Activated CD4-positive, alpha-beta T cell treated with anti-CD3 and anti-CD28 coated beads for 36 hours (primary cell): Measurements from ENCODE around the gene PLXNA4. TPM values are rescaled to one million over a fixed set of nuclear protein-coding genes. Genes with fewer than 3 reads are reported as not detected.

Source experiments
- ATAC-seq: fragments of 200-7000 bp; cut with Tn5 transposase; one replicate; pipeline ENCODE4 v1.10.0; 2021; ENCODE audit warnings: mild to moderate bottlenecking, moderate library complexity
- CTCF ChIA-PET: fragments of 350-600 bp; sonication (Branson Sonifier 250); formaldehyde crosslinking; loops from one replicate; lab custom pipeline; 2021; ENCODE audit warnings: antibody characterized with exemption; lab: Charles Lee
- POLR2A ChIA-PET: fragments of 350-600 bp; sonication (Branson Sonifier 250); formaldehyde crosslinking; loops from one replicate; lab custom pipeline; 2021; ENCODE audit warnings: antibody characterized with exemption, inconsistent platforms; lab: Charles Lee
- DNase-seq: peaks from one replicate; pipeline ENCODE4 v3.0.0-alpha.2; 2020
- H3K27ac Mint-ChIP-seq: one replicate; pipeline ENCODE4 v1.8.0; 2021; ENCODE audit warnings: mixed read lengths
- H3K27me3 Mint-ChIP-seq: one replicate; pipeline ENCODE4 v1.8.0; 2021; ENCODE audit warnings: mixed read lengths
- H3K36me3 Mint-ChIP-seq: one replicate; pipeline ENCODE4 v1.8.0; 2021; ENCODE audit warnings: low read depth, mixed read lengths
- H3K4me1 Mint-ChIP-seq: one replicate; pipeline ENCODE4 v1.8.0; 2021; ENCODE audit warnings: mixed read lengths
- H3K4me3 Mint-ChIP-seq: one replicate; pipeline ENCODE4 v1.8.0; 2021; ENCODE audit warnings: mild to moderate bottlenecking, moderate library complexity, mixed read lengths
- H3K9me3 Mint-ChIP-seq: one replicate; pipeline ENCODE4 v1.8.0; 2021; ENCODE audit warnings: low read depth, mixed read lengths
- intact Hi-C, 2 experiments: fragments of 100-400 bp; cut with DNase I in 1 of 2; cut with micrococcal nuclease in 1 of 2; formaldehyde crosslinking; loops; one replicate each; pipeline versions ENCODE4 v1.14.2 to v1.15.1; 2022 to 2024; cut with DNase I, micrococcal nuclease
- total RNA-seq, 2 experiments: library from RNA; stranded (reverse); gene quantifications; one replicate each; pipeline ENCODE4 v1.2.3, GENCODE V29; 2021

The PLXNA4 gene
- total RNA-seq, 2 experiments from 2014 or later: 0.07 to 0.09 TPM

- Mint-ChIP-seq H3K4me3 (no peak overlapping the region), H3K27ac (no peak overlapping the region), H3K4me1 (peaks cover 3% of the 10 kb centered on the region), H3K9me3 (peaks cover 5% of the 10 kb centered on the region), H3K36me3 (peaks cover 1% of the 10 kb centered on the region), H3K27me3 (peaks cover 5% of the 10 kb centered on the region)
- no peak for DNase-seq
- POLR2A ChIA-PET: no interaction called here
- no peak for ATAC-seq
- intact Hi-C loops: no loop called here
- CTCF ChIA-PET: no interaction called here
Observed at GRCh38 chr7:132545756-132546155, 30.5 kb downstream of the PLXNA4 start.

- H3K27ac Mint-ChIP-seq: no peak overlapping the region
- intact Hi-C loops: no loop called here
- H3K4me1 Mint-ChIP-seq: peaks cover 3% of the 10 kb centered on the region
- ATAC-seq: no peak
- no peaks in the 10 kb centered on the region for H3K36me3 Mint-ChIP-seq
- H3K27me3 Mint-ChIP-seq: peaks cover 3% of the 10 kb centered on the region
- CTCF ChIA-PET: no interaction called here
- POLR2A ChIA-PET: no interaction called here
- H3K4me3 Mint-ChIP-seq: no peak overlapping the region
- peaks cover 3% of the 10 kb centered on the region for H3K9me3 Mint-ChIP-seq
- DNase-seq: no peak
Observed at GRCh38 chr7:132544999-132545398, 31.3 kb downstream of the PLXNA4 start.

GRCh38 chr7:132544025-132544424 is 32.2 kb downstream of the PLXNA4 start:
- no peak overlapping the region for H3K27ac Mint-ChIP-seq
- intact Hi-C loops: no loop called here
- H3K36me3 Mint-ChIP-seq: no peaks in the 10 kb centered on the region
- peaks cover 2% of the 10 kb centered on the region for H3K27me3 Mint-ChIP-seq
- H3K4me3 Mint-ChIP-seq: no peak overlapping the region
- POLR2A ChIA-PET: interaction anchor here (0.7 kb wide), 1 partner anchor 110 kb away, joined by 4 read pairs; no protein-coding TSS in a partner anchor
- peaks cover 3% of the 10 kb centered on the region for H3K4me1 Mint-ChIP-seq
- ATAC-seq: peak; percentile 14
- H3K9me3 Mint-ChIP-seq: peaks cover 3% of the 10 kb centered on the region
- CTCF ChIA-PET: interaction anchor here (1.0 to 1.3 kb wide), 2 partner anchors 29 to 39 kb away, joined by 3 read pairs; no protein-coding TSS in a partner anchor
- DNase-seq: no peak

GRCh38 chr7:132542895-132543294 is 33.4 kb downstream of the PLXNA4 start:
- ChIA-PET CTCF (interaction anchor here (0.8 to 1.3 kb wide), 3 partner anchors 15 to 40 kb away, joined by 3 read pairs; no protein-coding TSS in a partner anchor), POLR2A (no interaction called here)
- Mint-ChIP-seq H3K4me3 (no peak overlapping the region), H3K27ac (no peak overlapping the region), H3K9me3 (peaks cover 3% of the 10 kb centered on the region), H3K36me3 (no peaks in the 10 kb centered on the region), H3K4me1 (no peaks in the 10 kb centered on the region), H3K27me3 (peaks cover 2% of the 10 kb centered on the region)
- intact Hi-C loops: no loop called here
- DNase-seq (no peak), ATAC-seq (no peak)

- H3K27me3 Mint-ChIP-seq: peaks cover 2% of the 10 kb centered on the region
- ATAC-seq: peak; percentile 42
- peaks cover 3% of the 10 kb centered on the region for H3K9me3 Mint-ChIP-seq
- no peak overlapping the region for H3K4me3 Mint-ChIP-seq
- no peaks in the 10 kb centered on the region for H3K4me1 Mint-ChIP-seq
- ChIA-PET POLR2A (no interaction called here), CTCF (no interaction called here)
- no peak overlapping the region for H3K27ac Mint-ChIP-seq
- no peak for DNase-seq
- no peaks in the 10 kb centered on the region for H3K36me3 Mint-ChIP-seq
- intact Hi-C loops: no loop called here
Observed at GRCh38 chr7:132541656-132542055, 34.6 kb downstream of the PLXNA4 start.

GRCh38 chr7:132537456-132538145 is 38.7 kb downstream of the PLXNA4 start:
- Mint-ChIP-seq H3K4me3 (no peak overlapping the region), H3K4me1 (no peaks in the 10 kb centered on the region), H3K27ac (no peak overlapping the region), H3K36me3 (no peaks in the 10 kb centered on the region), H3K9me3 (no peaks in the 10 kb centered on the region), H3K27me3 (no peaks in the 10 kb centered on the region)
- ChIA-PET CTCF (interaction anchor here (0.6 kb wide), 2 partner anchors 22 to 526 kb away, joined by 3 read pairs; no protein-coding TSS in a partner anchor), POLR2A (no interaction called here)
- DNase-seq (no peak), ATAC-seq (no peak)
- intact Hi-C loops: no loop called here

- ATAC-seq: no peak
- no peaks in the 10 kb centered on the region for H3K9me3 Mint-ChIP-seq
- no peak overlapping the region for H3K27ac Mint-ChIP-seq
- H3K36me3 Mint-ChIP-seq: no peaks in the 10 kb centered on the region
- no peaks in the 10 kb centered on the region for H3K4me1 Mint-ChIP-seq
- DNase-seq: no peak
- H3K27me3 Mint-ChIP-seq: no peaks in the 10 kb centered on the region
- ChIA-PET POLR2A (no interaction called here), CTCF (interaction anchor here (0.6 kb wide), 3 partner anchors 23 to 670 kb away, joined by 3 read pairs; no protein-coding TSS in a partner anchor)
- intact Hi-C loops: no loop called here
- H3K4me3 Mint-ChIP-seq: no peak overlapping the region
Observed at GRCh38 chr7:132536654-132537395, 39.4 kb downstream of the PLXNA4 start.

- no peak overlapping the region for H3K4me3 Mint-ChIP-seq
- no peak overlapping the region for H3K27ac Mint-ChIP-seq
- POLR2A ChIA-PET: no interaction called here
- H3K9me3 Mint-ChIP-seq: no peaks in the 10 kb centered on the region
- no peaks in the 10 kb centered on the region for H3K27me3 Mint-ChIP-seq
- H3K36me3 Mint-ChIP-seq: no peaks in the 10 kb centered on the region
- H3K4me1 Mint-ChIP-seq: no peaks in the 10 kb centered on the region
- no peak for DNase-seq
- CTCF ChIA-PET: interaction anchor here (0.6 kb wide), 1 partner anchor 1343 kb away, joined by 3 read pairs; no protein-coding TSS in a partner anchor
- ATAC-seq: no peak
- intact Hi-C loops: no loop called here
Observed at GRCh38 chr7:132533916-132534315, 42.4 kb downstream of the PLXNA4 start.

- no peaks in the 10 kb centered on the region for H3K36me3 Mint-ChIP-seq
- H3K4me3 Mint-ChIP-seq: no peak overlapping the region
- intact Hi-C loops: no loop called here
- no peaks in the 10 kb centered on the region for H3K4me1 Mint-ChIP-seq
- DNase-seq (no peak), ATAC-seq (no peak)
- CTCF ChIA-PET: no interaction called here
- POLR2A ChIA-PET: no interaction called here
- H3K27me3 Mint-ChIP-seq: peaks cover 5% of the 10 kb centered on the region
- H3K27ac Mint-ChIP-seq: no peak overlapping the region
- H3K9me3 Mint-ChIP-seq: no peaks in the 10 kb centered on the region
Observed at GRCh38 chr7:132532281-132532680, 44.0 kb downstream of the PLXNA4 start.

GRCh38 chr7:132531562-132531961 is 44.7 kb downstream of the PLXNA4 start:
- no peak overlapping the region for H3K4me3 Mint-ChIP-seq
- no peak overlapping the region for H3K27ac Mint-ChIP-seq
- ChIA-PET CTCF (no interaction called here), POLR2A (no interaction called here)
- DNase-seq (no peak), ATAC-seq (no peak)
- intact Hi-C loops: no loop called here
- H3K27me3 Mint-ChIP-seq: peaks cover 5% of the 10 kb centered on the region
- no peaks in the 10 kb centered on the region for H3K36me3 Mint-ChIP-seq
- H3K9me3 Mint-ChIP-seq: no peaks in the 10 kb centered on the region
- peaks cover under 1% of the 10 kb centered on the region for H3K4me1 Mint-ChIP-seq

- CTCF ChIA-PET: no interaction called here
Observed at GRCh38 chr7:132528695-132529094, 47.6 kb downstream of the PLXNA4 start.

More at GRCh38 chr7:132528695-132529094, 47.6 kb downstream of the PLXNA4 start:
- Mint-ChIP-seq H3K36me3 (no peaks in the 10 kb centered on the region), H3K27me3 (peaks cover 5% of the 10 kb centered on the region), H3K4me1 (peaks cover 9% of the 10 kb centered on the region), H3K4me3 (no peak overlapping the region), H3K27ac (no peak overlapping the region), H3K9me3 (no peaks in the 10 kb centered on the region)
- POLR2A ChIA-PET: no interaction called here
- no peak for DNase-seq
- peak; percentile 24 for ATAC-seq
- intact Hi-C loops: no loop called here
